HAP-1 (cell line): ENCODE measurements around the gene PMEPA1.

Experiments
- DNase-seq, 2 experiments: peaks; one replicate each; pipeline ENCODE4 v3.0.0-alpha.2; 2016 to 2020; ENCODE audit warnings: low spot score in 2 of 2
- H3K27me3 ChIP-seq: fragments of 250-450 bp; sonication (Bioruptor Pico); 2 replicates; pipeline ENCODE4 v1.5.1; 2020; ENCODE audit warnings: low read depth, mild to moderate bottlenecking, moderate library complexity
- H3K36me3 ChIP-seq: fragments of 250-450 bp; sonication (Bioruptor Pico); replicated peaks from 2 replicates; pipeline ENCODE4 v1.5.1; 2020; ENCODE audit warnings: mild to moderate bottlenecking
- H3K4me1 ChIP-seq: fragments of 250-450 bp; sonication (Bioruptor Pico); 2 replicates; pipeline ENCODE4 v1.5.1; 2020; ENCODE audit warnings: mild to moderate bottlenecking
- H3K4me3 ChIP-seq: fragments of 250-450 bp; sonication (Bioruptor Pico); 2 replicates; pipeline ENCODE4 v1.5.1; 2020; ENCODE audit warnings: mild to moderate bottlenecking, moderate library complexity
- H3K9me3 ChIP-seq: fragments of 250-450 bp; sonication (Bioruptor Pico); 2 replicates; pipeline ENCODE4 v1.5.1; 2020; ENCODE audit warnings: mild to moderate bottlenecking, moderate library complexity
- in situ Hi-C: fragments of 300-500 bp; cut with MboI; formaldehyde crosslinking; loops from 3 replicates; pipeline ENCODE4 v1.14.3; 2020; ENCODE audit warnings: low sequenced_read_pairs, inconsistent platforms, mixed read lengths

PMEPA1 gene

DNA sequence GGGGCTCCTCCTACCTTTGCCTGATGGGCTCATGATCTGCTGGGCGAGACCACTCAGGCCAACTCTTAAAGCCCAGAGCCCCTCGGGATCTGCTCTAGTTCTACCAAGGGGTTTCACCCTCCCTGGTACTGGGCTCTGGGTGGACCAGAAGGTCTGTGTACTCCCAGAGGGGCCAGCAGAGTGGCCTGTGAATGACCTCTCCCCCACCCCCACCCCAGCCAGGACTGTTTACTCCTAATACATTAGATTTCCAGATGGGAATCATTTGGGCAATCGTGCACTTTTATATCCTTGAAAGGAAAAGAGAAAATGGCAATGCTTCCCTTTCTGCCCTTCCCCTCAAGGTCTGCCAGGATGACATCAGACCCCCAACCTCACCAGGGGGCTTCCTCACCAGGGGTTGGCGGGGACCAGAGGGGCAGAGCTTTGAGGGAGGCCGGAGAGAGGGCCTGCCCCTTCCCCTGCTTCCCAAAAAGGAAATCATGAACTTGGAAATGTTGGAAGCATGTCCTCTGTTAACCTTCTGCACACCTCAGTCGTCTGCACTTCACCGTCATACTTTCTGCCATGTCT lies 37.1 kb upstream of the PMEPA1 start:
- no peaks in the 10 kb centered on the region for H3K9me3 ChIP-seq
- no peaks in the 10 kb centered on the region for H3K36me3 ChIP-seq
- DNase-seq, result no peak
- no peaks in the 10 kb centered on the region for H3K4me1 ChIP-seq
- H3K27me3 ChIP-seq, result peaks cover 16% of the 10 kb centered on the region
- in situ Hi-C loops, result no loop called here
- no peak overlapping the region for H3K4me3 ChIP-seq

DNA sequence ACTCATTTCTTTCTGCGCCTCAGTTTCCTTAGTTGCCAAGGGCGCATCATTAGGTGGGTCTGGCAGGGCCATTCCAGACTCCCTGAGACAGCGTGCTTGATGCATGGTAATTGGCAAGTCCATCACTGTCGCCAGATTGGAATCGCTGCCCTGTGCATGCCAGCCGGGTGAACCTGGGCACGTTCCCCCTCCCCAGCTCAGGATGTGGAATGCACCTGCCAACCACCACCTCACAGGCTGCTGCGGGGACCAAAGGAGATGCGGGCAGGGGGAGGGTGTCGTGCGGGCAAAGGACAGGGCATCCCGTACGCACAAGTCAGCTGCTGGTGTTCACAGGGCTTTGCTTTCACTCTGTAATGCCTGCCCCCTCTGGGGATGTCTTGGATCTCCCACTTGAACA lies 36.4 kb upstream of the PMEPA1 start:
- Histone ChIP-seq H3K4me3 (no peak overlapping the region), H3K27me3 (peaks cover 16% of the 10 kb centered on the region), H3K9me3 (no peaks in the 10 kb centered on the region), H3K36me3 (no peaks in the 10 kb centered on the region), H3K4me1 (no peaks in the 10 kb centered on the region)
- no peak for DNase-seq
- in situ Hi-C loops, result no loop called here

DNA sequence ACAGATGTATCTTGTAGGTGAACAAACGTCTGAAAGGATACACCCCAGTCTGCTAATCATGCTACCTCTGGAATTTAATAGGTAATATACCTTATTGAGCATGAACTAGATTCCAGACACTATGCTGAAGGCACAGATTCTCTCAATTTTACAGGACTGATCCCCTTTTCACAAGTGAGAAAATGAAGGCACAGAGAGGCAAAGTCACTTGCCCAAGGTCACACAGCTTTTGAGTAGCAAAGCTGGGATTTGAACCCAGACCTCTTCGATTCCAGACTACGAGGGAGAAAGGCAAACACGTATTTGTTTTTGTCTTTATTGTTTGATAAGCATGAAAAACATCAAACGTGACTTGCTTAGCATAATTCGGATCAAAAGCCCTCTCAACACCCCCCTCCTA lies 34.4 kb upstream of the PMEPA1 start:
- Histone ChIP-seq H3K9me3 (no peaks in the 10 kb centered on the region), H3K36me3 (no peaks in the 10 kb centered on the region), H3K4me3 (no peak overlapping the region), H3K4me1 (no peaks in the 10 kb centered on the region), H3K27me3 (peaks cover 9% of the 10 kb centered on the region)
- no peak for DNase-seq
- in situ Hi-C loops, result no loop called here

DNA sequence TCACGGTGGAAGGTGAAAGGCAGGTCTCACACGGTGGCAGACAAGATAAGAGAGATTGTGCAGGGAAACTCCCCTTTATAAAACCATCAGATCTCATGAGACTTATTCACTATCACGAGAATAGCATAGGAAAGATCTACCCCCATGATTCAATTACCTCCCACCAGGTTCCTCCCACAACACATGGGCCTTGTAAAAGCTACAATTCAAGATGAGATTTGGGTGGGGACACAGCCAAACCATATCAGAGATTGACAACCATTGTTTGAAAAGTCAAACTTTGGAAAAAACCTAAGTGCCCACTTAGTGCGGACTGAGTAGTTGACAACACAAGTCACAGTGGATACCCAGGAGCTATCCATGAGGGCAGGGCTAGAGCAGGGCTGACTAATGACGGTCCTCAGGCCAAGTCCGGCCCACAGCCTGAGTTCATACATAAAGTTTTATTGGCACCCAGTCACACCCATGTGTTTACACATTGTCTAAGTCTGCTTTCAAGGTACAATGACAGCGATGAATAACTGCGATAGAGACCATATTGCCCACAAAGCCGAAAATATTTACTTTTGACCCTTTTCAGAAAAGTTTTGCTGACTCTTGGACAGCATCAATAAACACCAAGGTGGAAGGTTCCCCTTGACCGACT lies 33.8 kb upstream of the PMEPA1 start:
- in situ Hi-C loops, result no loop called here
- Histone ChIP-seq H3K27me3 (peaks cover 2% of the 10 kb centered on the region; the same call in 1 of the 2 replicates), H3K9me3 (no peaks in the 10 kb centered on the region), H3K36me3 (no peaks in the 10 kb centered on the region), H3K4me3 (no peak overlapping the region), H3K4me1 (no peaks in the 10 kb centered on the region)
- DNase-seq, result no peak

DNA sequence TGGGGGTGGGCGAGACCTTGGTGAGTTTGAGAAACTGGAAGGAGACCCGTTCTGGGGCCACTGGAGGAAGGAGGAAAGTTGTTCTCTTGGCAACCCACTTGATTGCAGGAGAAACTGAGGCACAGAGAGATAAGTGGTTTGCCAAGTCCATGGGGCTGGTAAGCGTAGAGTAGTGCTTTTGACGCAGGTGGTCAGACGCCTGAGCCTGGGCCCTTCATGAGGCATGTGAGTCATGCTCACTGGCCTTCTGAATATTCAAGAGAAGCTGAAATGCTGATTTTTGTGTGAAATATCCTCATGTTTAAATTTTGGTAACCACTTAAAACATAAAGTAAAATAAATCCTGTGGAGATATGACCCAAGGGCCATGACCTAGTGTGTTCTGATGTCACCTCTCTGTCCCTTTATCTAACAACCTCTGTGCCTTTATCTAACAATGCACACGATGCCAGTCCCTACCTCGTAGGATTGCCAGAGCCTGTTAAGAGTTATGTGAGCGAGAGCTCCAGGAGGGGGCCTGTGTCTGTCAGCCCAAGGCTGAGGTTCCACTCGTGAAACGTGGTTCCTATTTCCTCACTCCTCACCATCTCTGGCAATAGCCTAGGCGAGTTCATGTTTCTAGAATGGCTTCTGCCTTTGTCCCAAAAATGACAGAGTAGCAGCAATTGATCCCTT lies 32.8 kb upstream of the PMEPA1 start:
- no peaks in the 10 kb centered on the region for H3K9me3 ChIP-seq
- in situ Hi-C loops, result no loop called here
- DNase-seq, result no peak
- H3K4me1 ChIP-seq, result no peaks in the 10 kb centered on the region
- no peaks in the 10 kb centered on the region for H3K27me3 ChIP-seq
- H3K36me3 ChIP-seq, result no peaks in the 10 kb centered on the region
- no peak overlapping the region for H3K4me3 ChIP-seq

DNA sequence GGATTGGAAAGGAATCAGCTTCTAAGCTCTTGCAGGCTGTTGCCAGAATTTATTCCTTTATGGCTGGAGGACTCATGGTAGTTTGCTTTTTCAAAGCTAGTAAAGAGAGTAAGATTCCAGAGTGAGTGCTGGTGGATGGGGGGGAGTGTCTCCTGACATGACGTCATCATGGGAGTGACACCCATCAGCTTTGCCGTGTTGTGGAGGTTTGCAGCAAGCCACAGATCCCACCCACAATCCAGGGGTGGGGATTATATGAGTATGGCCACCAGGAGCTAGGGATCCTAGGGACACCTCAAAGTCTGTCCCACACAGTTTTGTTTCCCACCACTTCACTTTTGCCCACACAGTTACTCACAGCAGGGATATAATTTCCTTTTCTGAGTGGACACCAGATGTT lies 28.7 kb upstream of the PMEPA1 start:
- DNase-seq, result no peak
- in situ Hi-C loops, result no loop called here
- Histone ChIP-seq H3K4me1 (no peaks in the 10 kb centered on the region), H3K4me3 (no peak overlapping the region), H3K9me3 (no peaks in the 10 kb centered on the region), H3K36me3 (no peaks in the 10 kb centered on the region), H3K27me3 (no peaks in the 10 kb centered on the region)

DNA sequence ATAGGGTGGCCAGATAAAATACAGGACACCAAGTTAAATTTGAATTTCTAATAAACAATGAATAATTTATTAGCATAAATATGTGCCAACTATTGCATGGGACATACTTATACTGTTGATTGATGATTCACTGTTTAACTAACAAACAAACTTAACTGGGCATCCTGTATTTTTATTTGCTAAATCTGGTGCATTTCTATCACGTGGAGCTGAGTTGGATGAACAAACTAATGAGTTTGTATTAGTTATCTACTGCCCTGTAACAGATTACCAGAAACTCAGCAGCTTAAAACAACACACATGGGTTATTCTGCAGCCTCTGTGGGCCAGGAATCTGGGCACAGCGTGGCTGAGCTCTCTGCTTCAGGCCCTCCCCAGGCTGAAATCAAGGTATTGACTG lies 28.2 kb upstream of the PMEPA1 start:
- Histone ChIP-seq H3K9me3 (no peaks in the 10 kb centered on the region), H3K4me1 (no peaks in the 10 kb centered on the region), H3K27me3 (no peaks in the 10 kb centered on the region), H3K36me3 (no peaks in the 10 kb centered on the region), H3K4me3 (no peak overlapping the region)
- no peak for DNase-seq
- in situ Hi-C loops, result no loop called here

DNA sequence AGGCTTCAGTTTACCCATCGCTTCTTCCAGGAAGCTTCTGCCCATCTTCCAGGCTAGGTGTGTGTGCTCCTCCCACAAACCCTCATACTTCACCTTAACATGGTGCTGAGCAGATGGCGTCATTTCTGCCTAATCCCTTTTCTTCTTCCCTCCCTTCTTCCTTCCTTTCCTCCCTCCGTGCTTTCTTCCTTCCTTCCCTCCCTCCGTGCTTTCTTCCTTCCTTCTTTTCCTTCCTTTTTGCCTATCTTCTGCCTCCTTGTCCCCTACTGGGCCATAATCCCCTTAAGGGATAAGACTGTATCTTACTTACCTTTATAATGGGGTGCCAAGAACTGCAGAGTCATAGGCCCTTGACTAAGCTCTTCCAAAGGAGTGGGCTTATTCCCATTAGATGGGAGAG lies 27.5 kb upstream of the PMEPA1 start:
- Histone ChIP-seq H3K4me3 (no peak overlapping the region), H3K36me3 (no peaks in the 10 kb centered on the region), H3K27me3 (no peaks in the 10 kb centered on the region), H3K9me3 (no peaks in the 10 kb centered on the region), H3K4me1 (no peaks in the 10 kb centered on the region)
- in situ Hi-C loops, result no loop called here
- no peak for DNase-seq

DNA sequence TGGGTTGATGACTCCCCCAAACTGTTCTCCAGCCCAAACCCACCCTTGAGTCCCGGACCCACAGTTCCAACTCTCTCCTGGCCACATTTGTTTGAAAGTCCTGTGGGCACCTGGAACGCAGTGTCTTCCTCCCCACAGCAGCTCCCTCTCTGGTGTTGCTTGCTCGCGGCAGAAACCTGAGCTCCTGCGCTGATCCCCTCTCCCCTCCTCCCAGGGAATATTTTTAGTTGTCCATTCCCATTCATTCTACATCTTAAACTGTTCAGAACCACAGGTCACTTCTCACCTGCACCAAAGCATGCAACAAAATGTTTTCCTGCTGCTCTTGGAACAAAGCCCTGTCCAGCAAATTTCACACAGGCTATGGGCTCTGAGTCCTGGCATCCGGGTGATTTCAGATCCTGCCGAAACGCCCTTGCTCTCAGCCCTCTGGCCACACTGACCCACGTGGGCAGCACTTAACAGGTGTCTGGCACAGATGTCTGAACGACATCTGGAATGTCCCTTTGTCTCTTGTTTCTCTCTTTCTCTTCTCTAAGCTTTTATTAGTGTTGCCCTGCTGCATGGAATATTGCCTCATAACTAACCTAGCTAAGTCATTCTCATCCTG lies 27.0 kb upstream of the PMEPA1 start:
- Histone ChIP-seq H3K9me3 (no peaks in the 10 kb centered on the region), H3K4me1 (no peaks in the 10 kb centered on the region), H3K4me3 (no peak overlapping the region), H3K27me3 (no peaks in the 10 kb centered on the region), H3K36me3 (no peaks in the 10 kb centered on the region)
- in situ Hi-C loops, result no loop called here
- DNase-seq, result no peak

DNA sequence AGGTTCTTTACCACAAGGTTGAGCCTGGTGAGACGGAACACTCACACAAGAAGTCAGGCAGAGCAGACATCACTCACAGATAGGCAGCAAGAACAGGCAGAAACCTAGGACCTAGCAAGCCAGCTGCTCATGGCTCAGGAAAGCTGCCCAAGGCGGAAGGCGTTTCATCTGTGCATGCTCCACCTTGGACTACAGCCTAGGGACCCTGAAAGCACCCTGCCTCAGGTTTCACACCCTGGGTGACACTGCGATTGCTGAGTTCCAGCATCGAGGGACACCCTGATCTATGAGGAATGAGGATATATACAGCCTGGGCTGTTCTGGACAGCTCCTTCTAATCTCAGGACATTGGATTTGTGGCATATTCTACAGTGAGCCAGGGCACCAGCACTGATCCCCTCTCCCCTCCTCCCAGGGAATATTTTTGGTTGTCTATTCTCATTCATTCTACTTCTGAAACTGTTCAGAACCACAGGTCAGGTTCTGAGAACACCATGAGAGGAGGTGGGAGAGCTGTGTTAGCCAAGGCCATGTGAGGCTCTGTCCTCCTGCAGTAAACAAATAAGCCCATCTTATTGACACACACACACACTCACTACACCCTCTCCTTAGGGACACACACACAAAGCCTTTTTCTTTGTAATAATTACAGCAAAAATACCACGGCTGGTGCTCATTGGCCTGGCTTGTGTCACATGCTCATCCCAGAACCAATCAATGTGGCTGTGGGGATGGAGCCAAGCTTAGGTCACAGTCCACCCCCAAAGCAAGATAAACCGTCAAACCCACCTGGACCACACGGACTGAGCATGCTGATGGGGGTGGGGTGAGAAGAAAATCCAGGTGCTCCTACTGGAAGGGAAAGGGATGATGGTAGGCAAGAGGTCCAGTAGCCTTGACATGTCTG lies 26.3 kb upstream of the PMEPA1 start:
- no peaks in the 10 kb centered on the region for H3K27me3 ChIP-seq
- no peak for DNase-seq
- H3K4me1 ChIP-seq, result no peaks in the 10 kb centered on the region
- no peaks in the 10 kb centered on the region for H3K9me3 ChIP-seq
- no peak overlapping the region for H3K4me3 ChIP-seq
- no peaks in the 10 kb centered on the region for H3K36me3 ChIP-seq
- in situ Hi-C loops, result no loop called here

DNA sequence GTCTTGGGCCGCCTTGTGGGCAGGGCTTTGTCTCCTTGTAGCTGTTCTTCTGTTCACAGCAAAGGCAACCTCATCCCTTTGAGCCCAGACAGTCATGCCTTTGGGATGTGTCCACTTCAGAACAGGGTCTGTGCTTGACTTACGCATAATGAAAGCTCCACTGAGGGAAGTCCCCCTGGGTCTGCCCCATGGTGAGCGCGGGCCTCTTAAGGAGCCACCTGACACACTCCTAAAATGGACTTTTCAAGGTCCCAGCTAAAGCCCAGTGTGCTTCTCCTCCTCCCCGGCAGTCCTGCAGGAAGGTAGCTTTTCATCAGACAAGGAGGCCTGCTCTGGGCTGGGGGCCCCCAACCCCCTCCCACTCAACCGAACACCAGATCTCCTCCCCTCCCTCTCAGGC lies 24.9 kb upstream of the PMEPA1 start:
- no peaks in the 10 kb centered on the region for H3K36me3 ChIP-seq
- in situ Hi-C loops, result no loop called here
- no peaks in the 10 kb centered on the region for H3K27me3 ChIP-seq
- no peaks in the 10 kb centered on the region for H3K9me3 ChIP-seq
- no peak overlapping the region for H3K4me3 ChIP-seq
- H3K4me1 ChIP-seq, result no peaks in the 10 kb centered on the region
- no peak for DNase-seq

DNA sequence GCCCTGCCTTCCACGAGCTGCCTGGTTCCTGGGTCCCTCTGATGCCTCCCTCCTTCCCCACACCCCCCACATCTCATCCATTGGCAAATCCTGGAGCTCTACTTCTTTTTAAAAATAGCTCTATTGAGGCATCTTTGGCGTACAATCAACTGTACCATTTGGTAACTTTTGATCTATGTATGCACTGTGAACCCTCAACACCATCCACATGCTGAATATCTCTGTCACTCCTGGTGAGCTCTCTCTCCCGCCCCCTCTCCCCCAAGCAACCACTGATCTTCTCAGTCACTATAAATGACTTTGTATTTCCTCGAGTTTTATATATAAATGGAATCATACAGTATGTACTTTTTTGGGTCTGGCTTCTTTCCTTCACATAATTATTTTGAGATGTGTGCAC lies 22.4 kb upstream of the PMEPA1 start:
- in situ Hi-C loops, result no loop called here

DNA sequence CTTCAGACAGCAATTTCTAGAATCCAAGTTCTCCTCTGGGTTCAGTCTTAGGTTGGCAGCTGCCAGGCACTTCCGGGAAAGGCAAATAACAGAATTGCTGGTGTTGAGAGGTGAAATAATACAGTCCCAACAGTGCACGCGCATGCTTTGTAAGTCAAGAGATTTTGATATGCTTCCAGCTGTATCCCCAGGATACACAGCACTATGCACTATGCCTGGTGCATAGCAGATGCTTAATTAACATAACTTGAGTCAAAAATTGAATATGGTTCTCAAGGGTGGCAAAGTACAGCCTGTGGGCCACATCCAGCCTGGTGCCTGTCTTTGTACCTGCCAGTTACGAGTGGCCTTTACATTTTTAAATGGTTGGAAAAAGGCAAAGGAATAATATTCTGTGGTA lies 18.9 kb upstream of the PMEPA1 start:
- Histone ChIP-seq H3K36me3 (no peaks in the 10 kb centered on the region), H3K4me1 (no peaks in the 10 kb centered on the region), H3K9me3 (no peaks in the 10 kb centered on the region), H3K4me3 (no peak overlapping the region), H3K27me3 (peaks cover 15% of the 10 kb centered on the region)
- in situ Hi-C loops, result no loop called here
- DNase-seq, result no peak

More for the DNA sequence above, 22.4 kb upstream of the PMEPA1 start:
- Histone ChIP-seq H3K27me3 (peaks cover 9% of the 10 kb centered on the region), H3K4me1 (no peaks in the 10 kb centered on the region), H3K36me3 (no peaks in the 10 kb centered on the region), H3K4me3 (no peak overlapping the region), H3K9me3 (no peaks in the 10 kb centered on the region)
- DNase-seq, result no peak
